HG02938 (cell line): ENCODE data around the gene NSUN6.
"Not testable (repeated sequence)": the region's sequence is repeated elsewhere in the genome, so short reads cannot be mapped to it uniquely, and the experiment has no call there.

Experiments used
- ATAC-seq: cut with Tn5 transposase; IDR thresholded peaks from one replicate; pipeline ENCODE4 v1.9.1; 2021; ENCODE audit warnings: mild to moderate bottlenecking, moderate library complexity; ENCODE audit not compliant: unreplicated experiment

Gene NSUN6

DNA sequence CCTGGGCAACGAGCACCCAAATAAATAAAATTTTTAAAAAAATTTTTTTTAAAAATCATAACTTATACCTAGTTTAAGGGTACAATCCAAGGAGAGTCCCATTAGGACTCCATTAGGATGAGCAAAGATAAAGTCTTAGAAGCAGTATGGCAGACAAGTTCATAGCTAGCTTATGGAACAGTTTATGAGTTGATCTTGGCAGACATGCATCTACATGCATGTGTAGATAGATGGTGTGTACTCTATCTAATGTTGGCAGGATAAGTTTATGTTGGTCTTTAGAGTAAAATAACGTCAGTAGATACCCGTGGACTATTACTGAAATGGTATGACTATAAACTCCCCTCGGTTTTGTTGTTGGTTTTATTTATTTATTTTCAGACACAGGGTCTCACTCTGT, 40.2 kb downstream of the NSUN6 start:
- no peak for ATAC-seq

- no peak for ATAC-seq
These were observed 40.9 kb downstream of the NSUN6 start for GRCh38 chr10:18610517-18610916.

DNA sequence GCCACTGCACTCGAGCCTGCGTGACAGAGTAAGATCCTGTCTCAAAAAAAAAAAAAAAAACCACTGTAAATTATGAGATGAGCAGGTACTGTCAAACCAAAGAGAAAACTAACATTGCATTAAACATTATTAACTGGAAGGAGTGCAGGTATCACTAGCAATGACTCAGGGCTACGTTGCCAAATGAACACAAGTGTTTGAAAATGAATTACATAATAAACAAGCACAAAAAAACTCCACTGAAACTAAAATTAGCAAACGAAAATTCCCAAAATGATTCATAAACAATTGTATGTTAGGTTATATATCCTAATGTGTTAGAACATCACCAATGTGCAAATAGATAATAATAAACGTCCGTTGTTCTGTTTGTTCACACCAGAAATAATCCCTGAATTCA, 42.8 kb downstream of the NSUN6 start:
- ATAC-seq = no peak

DNA sequence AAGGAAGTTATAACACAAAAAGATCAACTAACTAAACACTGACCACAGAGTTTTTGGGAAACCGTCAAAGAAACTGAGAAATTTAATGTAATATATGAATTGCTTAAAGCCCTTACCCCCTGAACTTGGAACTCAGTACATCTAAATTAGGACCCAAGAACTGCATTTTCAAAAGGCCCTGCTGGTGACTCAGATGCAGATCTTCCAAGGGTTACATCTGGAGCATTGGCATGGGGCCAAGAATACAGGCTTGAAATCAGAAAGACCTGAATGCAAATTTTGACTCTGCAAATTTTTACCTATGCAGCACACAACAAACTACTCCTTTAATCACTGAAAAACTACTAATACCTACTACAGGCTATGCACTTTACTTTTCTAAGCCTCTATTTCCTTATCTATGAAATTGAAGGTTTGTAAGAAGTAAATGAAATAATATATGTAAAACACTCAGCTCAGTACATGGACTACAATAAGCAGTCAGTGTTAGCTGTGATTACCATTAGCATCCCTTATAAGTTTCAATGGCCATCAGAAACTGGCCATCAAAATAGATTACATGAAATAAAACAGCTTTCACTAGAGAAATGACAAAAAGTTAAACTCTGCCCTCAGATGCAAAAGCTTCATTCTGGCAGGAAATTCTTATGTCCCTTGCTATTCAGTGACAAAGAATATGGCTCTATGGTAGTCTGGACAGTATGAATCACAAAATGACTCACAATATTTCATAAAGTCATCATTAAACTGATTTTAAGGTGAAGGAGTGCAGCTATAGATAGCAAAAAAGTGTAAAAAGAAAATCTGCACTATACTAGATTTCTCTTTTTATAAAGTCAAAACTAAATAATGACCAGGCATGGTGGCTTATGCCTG, 43.6 kb downstream of the NSUN6 start:
- no peak for ATAC-seq

GRCh38 chr10:18606051-18606695, 45.2 kb downstream of the NSUN6 start:
- no peak for ATAC-seq

GRCh38 chr10:18601321-18601720, 50.1 kb downstream of the NSUN6 start:
- ATAC-seq = no peak

DNA sequence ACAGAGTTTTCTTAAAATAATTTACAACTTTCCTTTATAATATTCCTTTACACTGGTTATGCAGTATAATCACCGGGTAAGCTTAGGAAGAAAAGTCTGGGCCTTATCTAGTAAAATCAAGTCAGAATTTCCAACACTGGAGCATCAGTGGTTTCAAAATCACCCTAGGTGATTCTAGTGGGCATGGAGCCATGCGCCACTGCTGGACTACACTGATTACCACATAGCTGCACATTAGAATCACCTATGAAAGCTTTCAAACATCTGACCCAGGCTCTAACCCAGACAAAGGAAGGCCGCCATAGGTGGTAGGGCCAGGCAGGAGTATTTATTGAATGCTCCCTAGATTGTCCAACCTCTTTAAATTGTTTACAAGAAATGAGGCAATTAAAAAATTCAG, 52.0 kb downstream of the NSUN6 start:
- no peak for ATAC-seq

GRCh38 chr10:18594574-18595156, 56.7 kb downstream of the NSUN6 start:
- no peak for ATAC-seq

DNA sequence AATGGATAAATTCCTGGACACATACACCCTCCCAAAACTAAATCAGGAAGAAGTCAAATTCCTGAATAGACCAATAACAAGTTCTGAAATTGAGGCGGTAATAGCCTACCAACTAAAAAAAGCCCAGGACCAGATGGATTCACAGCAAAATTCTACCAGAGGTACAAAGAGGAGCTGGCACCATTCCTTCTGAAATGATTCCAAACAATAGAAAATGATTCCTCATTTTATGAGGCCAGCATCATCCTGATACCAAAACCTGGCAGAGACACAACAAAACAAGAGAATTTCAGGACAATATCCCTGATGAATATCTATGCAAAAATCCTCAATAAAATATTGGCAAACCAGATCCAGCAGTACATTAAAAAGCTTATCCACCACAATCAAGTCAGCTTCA, 60.2 kb downstream of the NSUN6 start:
- ATAC-seq = not testable (repeated sequence)

DNA sequence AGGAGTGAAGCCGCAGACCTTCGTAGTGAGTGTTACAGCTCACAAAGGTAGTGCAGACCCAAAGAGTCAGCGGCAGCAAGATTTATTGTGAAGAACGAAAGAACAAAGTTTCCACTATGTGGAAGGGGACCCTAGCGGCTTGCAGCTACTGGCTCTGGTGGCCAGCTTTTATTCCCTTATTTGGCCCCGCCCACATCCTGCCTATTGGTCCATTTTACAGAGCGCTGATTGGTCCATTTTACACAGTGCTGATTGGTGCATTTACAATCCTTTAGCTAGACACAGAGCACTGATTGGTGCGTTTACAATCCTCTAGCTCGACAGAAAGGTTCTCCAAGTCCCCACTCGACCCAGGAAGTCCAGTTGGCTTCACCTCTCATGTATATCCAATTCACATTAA, 64.8 kb downstream of the NSUN6 start:
- not testable (repeated sequence) for ATAC-seq

- ATAC-seq = no peak
These were observed 67.7 kb downstream of the NSUN6 start for GRCh38 chr10:18583575-18584270.

DNA sequence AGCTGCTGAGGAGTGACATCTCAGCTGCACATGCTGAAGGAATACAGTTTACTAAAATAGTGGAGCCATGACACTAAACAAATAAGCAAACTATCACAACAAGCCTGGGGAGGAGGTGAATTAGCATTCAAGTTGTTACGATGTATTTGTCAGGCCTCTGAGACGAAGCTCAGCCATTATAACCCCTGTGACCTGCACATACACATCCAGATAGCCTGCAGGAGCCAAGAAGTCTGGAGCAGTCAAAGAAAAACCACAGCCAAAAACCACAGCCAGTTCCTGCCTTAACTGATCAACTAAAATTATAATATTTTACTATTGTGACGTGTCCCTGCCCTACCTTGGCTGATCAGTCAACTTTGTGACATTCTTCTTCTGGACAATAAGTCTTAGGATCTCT, 68.6 kb downstream of the NSUN6 start:
- ATAC-seq = no peak

DNA sequence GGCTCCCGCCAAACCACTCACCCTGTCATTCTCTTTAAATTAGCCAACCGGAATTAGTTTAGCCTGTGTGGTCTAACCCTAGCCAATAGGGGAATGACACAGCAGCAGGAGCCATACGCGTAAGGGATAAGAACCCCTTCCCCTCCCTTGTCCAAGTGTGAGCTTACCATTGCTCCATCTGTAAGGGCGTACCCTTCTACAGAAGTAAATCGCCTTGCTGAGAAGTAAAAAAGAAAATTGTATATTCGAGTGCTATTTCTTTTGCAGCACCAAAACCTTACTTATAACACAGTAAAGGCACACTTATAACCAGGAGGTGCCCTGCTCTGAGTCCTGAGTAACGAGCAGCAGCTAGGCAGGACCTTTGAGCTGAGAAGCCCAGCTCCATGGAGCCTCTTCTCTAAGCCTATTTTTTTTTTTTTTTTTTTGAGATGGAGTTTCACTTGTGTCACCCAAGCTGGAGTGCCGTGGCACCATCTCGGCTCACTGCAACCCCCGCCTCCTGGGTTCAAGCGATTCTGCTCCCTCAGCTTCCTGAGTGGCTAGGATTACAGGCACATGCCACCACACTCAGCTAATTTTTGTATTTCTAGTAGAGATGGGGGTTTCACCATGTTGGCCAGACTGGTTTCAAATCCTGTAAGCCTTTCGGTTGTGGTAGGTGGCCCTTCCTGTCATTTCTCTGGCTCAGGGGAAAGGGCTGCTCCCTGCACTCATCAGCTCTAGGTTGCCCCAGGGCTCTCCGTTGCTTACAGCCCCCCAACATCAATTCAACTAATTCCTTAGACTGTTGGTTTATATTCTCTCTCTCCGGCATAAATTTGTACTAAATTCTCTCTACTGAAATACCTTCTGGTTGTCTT, 73.3 kb downstream of the NSUN6 start:
- no peak for ATAC-seq

DNA sequence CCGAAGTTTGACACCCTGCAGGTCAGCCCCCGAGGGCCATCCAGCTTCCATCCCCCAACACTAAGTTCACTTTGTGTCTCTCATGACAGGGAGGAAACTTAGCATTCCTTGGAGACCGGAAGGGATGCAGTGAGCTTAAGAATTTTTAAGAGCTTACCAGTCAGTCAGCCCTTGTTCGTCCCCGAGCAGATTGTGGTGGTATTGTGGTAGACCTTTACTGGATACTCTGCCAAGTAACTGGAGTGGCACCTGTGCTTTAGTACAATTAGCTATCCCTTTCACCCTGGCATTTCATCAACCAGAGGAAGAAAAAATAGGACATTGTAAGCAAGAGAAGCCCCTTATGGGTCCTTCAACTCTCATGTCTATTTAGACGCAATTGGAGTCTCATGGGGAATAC, 74.8 kb downstream of the NSUN6 start:
- ATAC-seq = no peak

GRCh38 chr10:18572959-18573561, 78.3 kb downstream of the NSUN6 start:
- ATAC-seq = no peak

GRCh38 chr10:18571780-18572179, 79.6 kb downstream of the NSUN6 start:
- ATAC-seq = no peak

GRCh38 chr10:18571076-18571475, 80.3 kb downstream of the NSUN6 start:
- ATAC-seq = no peak

- not testable (repeated sequence) for ATAC-seq
These were observed 81.0 kb downstream of the NSUN6 start for GRCh38 chr10:18570386-18570785.

DNA sequence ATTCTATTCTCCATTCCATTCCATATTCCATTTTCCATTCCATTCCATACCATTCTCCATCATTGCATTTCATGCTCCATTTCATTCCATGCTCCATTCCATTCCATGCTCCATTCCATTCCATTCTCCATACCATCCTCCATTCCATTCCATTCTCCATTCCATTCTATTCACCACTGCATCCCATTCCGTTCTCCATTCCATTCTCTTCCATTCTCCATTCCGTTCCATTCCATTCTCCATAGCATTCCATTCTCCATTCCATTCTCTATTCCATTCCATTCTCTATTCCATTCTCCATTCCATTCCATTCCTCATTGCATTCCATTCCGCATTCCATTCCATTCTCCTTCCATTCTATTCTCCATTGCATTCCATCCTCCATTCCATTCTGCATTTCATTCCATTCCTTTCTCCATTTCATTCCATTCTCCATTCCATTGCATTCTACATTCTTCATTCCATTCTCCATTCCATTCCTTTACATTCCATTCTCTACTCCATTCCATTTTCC, 84.0 kb downstream of the NSUN6 start:
- no peak for ATAC-seq

GRCh38 chr10:18566177-18566576, 85.2 kb downstream of the NSUN6 start:
- ATAC-seq = no peak
